GM12878 (cell line): ENCODE data around the gene PRKCI. TPM values are rescaled to one million over a fixed set of nuclear protein-coding genes. Genes with fewer than 3 reads are reported as not detected.
A peak's percentile ranks its signal among the peaks of the same experiment; 100 is the strongest.

Experiments
- ATAC-seq: fragments of 200-7000 bp; cut with Tn5 transposase; 3 replicates; pipeline ENCODE4 v1.9.1; 2020; ENCODE audit warnings: mild to moderate bottlenecking, moderate library complexity
- Bru-seq: library from RNA; stranded (reverse); fragments of 400-500 nt; gene quantifications from one replicate; lab custom pipeline; 2021; lab: Mats Ljungman, UMichigan
- BruChase-seq, 2 experiments: library from RNA; stranded (reverse); fragments of 400-500 nt; gene quantifications; one replicate each; lab custom pipeline; 2021; lab: Mats Ljungman, UMichigan
- BruUV-seq: library from RNA; stranded (reverse); fragments of 400-500 nt; replicated peaks from 2 replicates; lab custom pipeline; 2021; lab: Mats Ljungman, UMichigan
- CTCF ChIA-PET: fragments of 300-600 bp; sonication (Branson Sonifier 250); formaldehyde crosslinking; extraction: SDS; loops from one replicate; lab custom pipeline; 2021; ENCODE audit warnings: inconsistent platforms; lab: Yijun Ruan, JAX
- POLR2A ChIA-PET: fragments of 350-600 bp; formaldehyde crosslinking; extraction: SDS; loops from one replicate; lab custom pipeline; 2021; ENCODE audit warnings: inconsistent platforms; lab: Charles Lee
- RAD21 ChIA-PET: fragments of 300-600 bp; sonication (Branson Sonifier 250); formaldehyde crosslinking; loops from one replicate; lab custom pipeline; 2023; ENCODE audit warnings: antibody characterized with exemption; ENCODE audit not compliant: unreplicated experiment; lab: Charles Lee
- SMC1A ChIA-PET: fragments of 300-600 bp; sonication (Branson Sonifier 250); formaldehyde crosslinking; loops from one replicate; lab custom pipeline; 2023; ENCODE audit not compliant: unreplicated experiment, uncharacterized antibody; lab: Charles Lee
- DNase-seq: peaks from one replicate; pipeline ENCODE4 v3.0.0-alpha.2; 2011; ENCODE audit warnings: low read depth, low spot score
- FAIRE-seq: peaks from 3 replicates; lab custom pipeline; 2011; peaks lifted over from hg19 to GRCh38; lab: Jason Lieb, UNC
- H2AFZ ChIP-seq: 2 replicates; pipeline ENCODE4 v1.6.0; 2011; ENCODE audit warnings: low read depth, low read length, control low read depth; ENCODE audit not compliant: control insufficient read depth
- H3K27ac ChIP-seq: 2 replicates; pipeline ENCODE4 v1.5.1; 2011; ENCODE audit warnings: control low read depth; ENCODE audit not compliant: control insufficient read depth, insufficient read depth
- H3K27me3 ChIP-seq, 2 experiments: replicated peaks in 1 of 2; 2 replicates each; pipeline versions ENCODE4 v1.6.0 to v1.6.1; 2011; ENCODE audit warnings: low read length in 1 of 2; ENCODE audit not compliant: control insufficient read depth in 2 of 2, insufficient read depth in 2 of 2
- H3K36me3 ChIP-seq, 2 experiments: 2 replicates each; pipeline ENCODE4 v1.5.1; 2011; ENCODE audit warnings: low read length in 1 of 2; ENCODE audit not compliant: control insufficient read depth in 2 of 2, insufficient read depth in 2 of 2
- H3K4me1 ChIP-seq: 2 replicates; pipeline ENCODE4 v1.6.1; 2011; ENCODE audit warnings: mild to moderate bottlenecking, low read length, moderate library complexity, mixed read lengths; ENCODE audit not compliant: control insufficient read depth, insufficient read depth
- H3K4me2 ChIP-seq: 2 replicates; pipeline ENCODE4 v1.6.0; 2011; ENCODE audit warnings: control low read depth; ENCODE audit not compliant: control insufficient read depth, insufficient read depth
- H3K4me3 ChIP-seq: fragments of 200-600 bp; sonication (generic); 2 replicates; pipeline ENCODE4 v1.5.1; 2016
- H3K79me2 ChIP-seq: 2 replicates; pipeline ENCODE4 v1.6.0; 2011; ENCODE audit warnings: low read length; ENCODE audit not compliant: control insufficient read depth, insufficient read depth
- H3K9ac ChIP-seq: 2 replicates; pipeline ENCODE4 v1.8.0; 2011; ENCODE audit warnings: low read length, control low read depth, mixed read lengths; ENCODE audit not compliant: control insufficient read depth, insufficient read depth
- H3K9me3 ChIP-seq: replicated peaks from 3 replicates; pipeline ENCODE4 v1.5.1; 2011; ENCODE audit warnings: mild to moderate bottlenecking, low read length; ENCODE audit not compliant: control insufficient read depth, insufficient read depth
- H4K20me1 ChIP-seq: 2 replicates; pipeline ENCODE4 v1.6.0; 2011; ENCODE audit not compliant: control insufficient read depth, insufficient read depth
- CHD2 ChIP-seq: IDR thresholded peaks from 2 replicates; pipeline ENCODE4 v1.6.1; 2011; ENCODE audit warnings: low read depth, low read length, improper control_type of control experiment, borderline replicate concordance
- EED ChIP-seq: sonication (generic); IDR thresholded peaks from 2 replicates; pipeline ENCODE4 v1.6.1; 2016; ENCODE audit warnings: antibody characterized with exemption, low read depth
- ESRRA ChIP-seq: IDR thresholded peaks from 2 replicates; pipeline ENCODE4 v1.6.1; 2012; ENCODE audit warnings: mild to moderate bottlenecking, low read length, improper control_type of control experiment
- LARP7 ChIP-seq: fragments of 450-650 bp; IDR thresholded peaks from 2 replicates; pipeline ENCODE4 v1.6.1; 2017; ENCODE audit warnings: mild to moderate bottlenecking
- NFIC ChIP-seq: IDR thresholded peaks from 2 replicates; pipeline ENCODE4 v1.6.1; 2012; ENCODE audit warnings: low read depth, mild to moderate bottlenecking, inconsistent platforms, low read length, moderate library complexity
- NR2C1 ChIP-seq: fragments of 450-650 bp; IDR thresholded peaks from 2 replicates; pipeline ENCODE4 v1.6.1; 2017; ENCODE audit warnings: antibody characterized with exemption, mild to moderate bottlenecking, moderate library complexity
- ZNF622 ChIP-seq: fragments of 450-650 bp; IDR thresholded peaks from 2 replicates; pipeline ENCODE4 v1.6.1; 2017; ENCODE audit warnings: mild to moderate bottlenecking, inconsistent platforms
- WGBS: methylation state at CpG from one replicate; pipeline ENCODE4 v1.1.6; 2016; ENCODE audit warnings: low lambda C conversion rate; ENCODE audit not compliant: insufficient replicate concordance, insufficient coverage; ENCODE audit errors: missing lambda C conversion rate; 5-methylcytosine and 5-hydroxymethylcytosine counted together
- in situ Hi-C: fragments of 300-500 bp; cut with MboI; formaldehyde crosslinking; loops from 9 replicates; pipeline ENCODE4 v1.14.3; 2018; ENCODE audit warnings: mixed read lengths
- intact Hi-C: fragments of 100-400 bp; cut with micrococcal nuclease; formaldehyde crosslinking; loops from one replicate; pipeline ENCODE4 v1.14.2; 2022; ENCODE audit not compliant: unreplicated experiment
- long read RNA-seq, 2 experiments: library from polyadenylated mRNA; unstranded; transcript quantifications; one replicate each; pipeline ENCODE4 v2.0.0, GENCODE V29; 2019 to 2020
- polyA minus RNA-seq, 3 experiments: library from RNA; depleted of rRNA, polyadenylated mRNA; stranded (reverse); fragments of >200 nt; gene quantifications; 2 replicates each; pipeline ENCODE4 v1.2.3, GENCODE V29; 2011
- polyA plus RNA-seq, 11 experiments: library from polyadenylated mRNA; depleted of rRNA in 4 of 11; unstranded in 6 of 11; stranded (reverse) in 5 of 11; fragments of >200 nt; fragmentation: Nextera tagmentation in 4 of 11; fragmentation: Illumina TruSeq in 1 of 11; extraction: Ambion mirVana in 4 of 11; extraction: Trizol in 1 of 11; gene quantifications; 1 replicate in 1 of 11; 2 replicates in 10 of 11; pipeline versions ENCODE4 v1.2.1 to v1.2.3, GENCODE V29; 2011 to 2016; ENCODE audit warnings: inconsistent platforms in 2 of 11, missing spikeins in 2 of 11, low read depth in 1 of 11
- total RNA-seq, 4 experiments: library from RNA; depleted of rRNA in 3 of 4; stranded (reverse); fragments of >200 nt in 3 of 4; fragmentation: Illumina TruSeq in 1 of 4; extraction: Trizol in 1 of 4; gene quantifications; 2 replicates each; pipeline versions ENCODE4 v1.2.1 to v1.2.3, GENCODE V29; 2013 to 2021
- TF ChIP-seq, protein P1 (sequence below): fragments of 450-650 bp; IDR thresholded peaks from 2 replicates; pipeline ENCODE4 v1.6.1; 2016; ENCODE audit warnings: mild to moderate bottlenecking
- TF ChIP-seq, protein P2 (sequence below): fragments of 450-650 bp; IDR thresholded peaks from 2 replicates; pipeline ENCODE4 v1.6.1; 2018; ENCODE audit warnings: borderline replicate concordance, mild to moderate bottlenecking; ENCODE audit not compliant: partially characterized antibody
- TF ChIP-seq, protein P3 (sequence below): fragments of 450-650 bp; formaldehyde crosslinking; IDR thresholded peaks from 2 replicates; pipeline ENCODE4 v1.4.0; 2020; ENCODE audit warnings: mild to moderate bottlenecking, moderate library complexity

The PRKCI gene
- total RNA-seq (2013; cell fraction: nucleolus; rRNA removed), result 16.3 and 22.2 TPM in 2 replicates
- total RNA-seq (2014; rRNA removed) (12.0 and 14.4 TPM in 2 replicates), total RNA-seq (2014; rRNA removed; fragmentation: Illumina TruSeq; extraction: Trizol) (14.1 and 14.6 TPM in 2 replicates), total RNA-seq (2021) (9.5 and 10.8 TPM in 2 replicates), polyA plus RNA-seq (2011; rRNA removed) (11.7 and 19.0 TPM in 2 replicates), polyA plus RNA-seq (2014; fragmentation: Illumina TruSeq; extraction: Trizol) (12.4 and 15.8 TPM in 2 replicates), polyA plus RNA-seq (2014; fragmentation: Nextera tagmentation; extraction: Ambion mirVana) (1 to 10 TPM; 3.5 to 4.9 TPM), polyA plus RNA-seq (2014; rRNA removed) (8.0 and 8.6 TPM in 2 replicates), polyA plus RNA-seq (2016; fragmentation: Nextera tagmentation; extraction: Ambion mirVana) (10 to 100 TPM; 13.8 to 15.4 TPM), polyA minus RNA-seq (2011; rRNA and poly(A)+ RNA removed) (10.1 and 14.4 TPM in 2 replicates), Bru-seq, nascent RNA (percentile 59 among the genes with signal in this experiment), BruChase-seq, experiment 1, labeled RNA remaining after a 6-hour chase (percentile 63 among the genes with signal in this experiment), BruChase-seq, experiment 2, labeled RNA remaining after a 2-hour chase (percentile 64 among the genes with signal in this experiment)
- polyA plus RNA-seq (2011; ENCODE audit: low read depth), result 2.3 TPM
- 4.1 and 5.7 TPM in 2 replicates for polyA plus RNA-seq (2011; cell fraction: cytosol; rRNA removed)
- polyA plus RNA-seq (2011; cell fraction: nucleus; rRNA removed), result 4.6 and 5.1 TPM in 2 replicates
- 5.3 and 5.6 TPM in 2 replicates for polyA plus RNA-seq (2012)
- 6.3 and 7.8 TPM in 2 replicates for polyA minus RNA-seq (2011; cell fraction: cytosol; rRNA and poly(A)+ RNA removed)
- 5.2 and 11.9 TPM in 2 replicates for polyA minus RNA-seq (2011; cell fraction: nucleus; rRNA and poly(A)+ RNA removed)
- long read RNA-seq, experiment 1, full-length matches to known transcripts, result 9 of 12 reads
- long read RNA-seq, experiment 1, partial matches to known transcripts, result 0 of 12 reads
- long read RNA-seq, experiment 1, other reads (novel, unspliced or antisense), result 3 of 12 reads
- long read RNA-seq, experiment 2, full-length matches to known transcripts, result 1 of 25 reads
- long read RNA-seq, experiment 2, partial matches to known transcripts, result 22 of 25 reads
- long read RNA-seq, experiment 2, other reads (novel, unspliced or antisense), result 2 of 25 reads

DNA sequence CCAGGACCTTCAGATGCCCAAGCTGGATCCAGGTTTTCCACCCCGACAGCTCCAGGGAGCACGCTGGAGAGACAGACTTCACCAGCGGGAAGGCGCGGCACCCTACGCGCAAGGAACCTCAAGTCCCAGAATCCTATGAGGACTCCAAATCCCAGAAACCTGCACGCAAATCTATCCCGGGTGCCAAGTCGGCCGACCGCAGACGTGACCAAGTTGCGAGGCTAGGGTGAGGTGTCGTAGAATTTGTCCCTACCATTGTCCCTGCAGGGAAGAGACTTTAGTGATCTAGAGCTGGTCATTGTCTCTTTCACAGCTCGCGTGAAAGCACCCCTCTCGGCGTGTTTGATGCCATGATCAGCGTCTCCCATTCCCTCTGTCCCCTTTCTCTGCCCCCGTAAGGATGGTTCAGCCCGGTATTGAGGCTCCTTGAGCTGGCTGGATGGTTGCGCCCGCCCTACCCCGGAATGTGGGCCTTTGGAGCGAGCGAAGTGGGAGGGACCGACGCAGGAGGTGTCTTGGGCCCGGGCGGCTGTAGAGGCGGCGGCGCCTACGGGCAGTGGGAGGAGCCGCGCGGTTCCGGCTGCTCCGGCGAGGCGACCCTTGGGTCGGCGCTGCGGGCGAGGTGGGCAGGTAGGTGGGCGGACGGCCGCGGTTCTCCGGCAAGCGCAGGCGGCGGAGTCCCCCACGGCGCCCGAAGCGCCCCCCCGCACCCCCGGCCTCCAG is at the start of gene PRKCI:
TSS of gene PRKCI (plus strand) at position 501 of the 723 bp plus-strand sequence. CDS start 246 bp downstream, outside the sequence.
- H3K9ac ChIP-seq, result peak within 1 kb of the TSS; percentile 97
- ChIA-PET SMC1A (interaction anchor here (1.1 to 1.6 kb wide), 4 partner anchors 11 to 68 kb away, joined by 3 to 4 read pairs (median 3); no protein-coding TSS in a partner anchor), RAD21 (interaction anchor here (0.9 to 1.4 kb wide), 4 partner anchors 36 to 131 kb away, joined by 3 to 5 read pairs (median 4); no protein-coding TSS in a partner anchor), CTCF (no interaction called here), POLR2A (interaction anchor here (0.5 to 1.6 kb wide), 3 partner anchors 12 to 248 kb away, joined by 3 to 4 read pairs (median 4); no protein-coding TSS in a partner anchor)
- no peaks in the 10 kb centered on the region for H4K20me1 ChIP-seq
- H3K27ac ChIP-seq, result peak within 1 kb of the TSS; percentile 97
- H2AFZ ChIP-seq, result peak within 1 kb of the TSS; percentile 100
- H3K4me3 ChIP-seq, result peak within 1 kb of the TSS; percentile 92
- DNase-seq, result peak; percentile 79
- H3K36me3 ChIP-seq, result no peaks in the 10 kb centered on the region
- H3K27me3 ChIP-seq, result no peaks in the 10 kb centered on the region
- intact Hi-C loops (loop anchor here (5.0 kb wide), 1 partner anchor 35 kb away; no protein-coding TSS in a partner anchor), in situ Hi-C loops (no loop called here)
- no peaks in the 10 kb centered on the region for H3K9me3 ChIP-seq
- 3% methylated on average over 44 of the region's 60 CpGs for WGBS
- ATAC-seq, result peak; percentile 96
- no TSS peak for BruUV-seq
- peaks cover 14% of the 10 kb centered on the region for H3K79me2 ChIP-seq
- peak; percentile 92 for FAIRE-seq
- H3K4me2 ChIP-seq, result peak within 1 kb of the TSS; percentile 93
- no peaks in the 10 kb centered on the region for H3K4me1 ChIP-seq
- TF ChIP-seq CHD2, result peak; percentile 45; the same call in 1 of the 2 replicates
- TF ChIP-seq, protein P1, sequence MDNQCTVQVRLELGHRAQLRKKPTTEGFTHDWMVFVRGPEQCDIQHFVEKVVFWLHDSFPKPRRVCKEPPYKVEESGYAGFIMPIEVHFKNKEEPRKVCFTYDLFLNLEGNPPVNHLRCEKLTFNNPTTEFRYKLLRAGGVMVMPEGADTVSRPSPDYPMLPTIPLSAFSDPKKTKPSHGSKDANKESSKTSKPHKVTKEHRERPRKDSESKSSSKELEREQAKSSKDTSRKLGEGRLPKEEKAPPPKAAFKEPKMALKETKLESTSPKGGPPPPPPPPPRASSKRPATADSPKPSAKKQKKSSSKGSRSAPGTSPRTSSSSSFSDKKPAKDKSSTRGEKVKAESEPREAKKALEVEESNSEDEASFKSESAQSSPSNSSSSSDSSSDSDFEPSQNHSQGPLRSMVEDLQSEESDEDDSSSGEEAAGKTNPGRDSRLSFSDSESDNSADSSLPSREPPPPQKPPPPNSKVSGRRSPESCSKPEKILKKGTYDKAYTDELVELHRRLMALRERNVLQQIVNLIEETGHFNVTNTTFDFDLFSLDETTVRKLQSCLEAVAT, result peak; percentile 96
- TF ChIP-seq, protein P2, sequence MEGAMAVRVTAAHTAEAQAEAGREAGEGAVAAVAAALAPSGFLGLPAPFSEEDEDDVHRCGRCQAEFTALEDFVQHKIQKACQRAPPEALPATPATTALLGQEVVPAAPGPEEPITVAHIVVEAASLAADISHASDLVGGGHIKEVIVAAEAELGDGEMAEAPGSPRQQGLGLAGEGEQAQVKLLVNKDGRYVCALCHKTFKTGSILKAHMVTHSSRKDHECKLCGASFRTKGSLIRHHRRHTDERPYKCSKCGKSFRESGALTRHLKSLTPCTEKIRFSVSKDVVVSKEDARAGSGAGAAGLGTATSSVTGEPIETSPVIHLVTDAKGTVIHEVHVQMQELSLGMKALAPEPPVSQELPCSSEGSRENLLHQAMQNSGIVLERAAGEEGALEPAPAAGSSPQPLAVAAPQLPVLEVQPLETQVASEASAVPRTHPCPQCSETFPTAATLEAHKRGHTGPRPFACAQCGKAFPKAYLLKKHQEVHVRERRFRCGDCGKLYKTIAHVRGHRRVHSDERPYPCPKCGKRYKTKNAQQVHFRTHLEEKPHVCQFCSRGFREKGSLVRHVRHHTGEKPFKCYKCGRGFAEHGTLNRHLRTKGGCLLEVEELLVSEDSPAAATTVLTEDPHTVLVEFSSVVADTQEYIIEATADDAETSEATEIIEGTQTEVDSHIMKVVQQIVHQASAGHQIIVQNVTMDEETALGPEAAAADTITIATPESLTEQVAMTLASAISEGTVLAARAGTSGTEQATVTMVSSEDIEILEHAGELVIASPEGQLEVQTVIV, result peak; percentile 83
- TF ChIP-seq LARP7, result peak; percentile 59; the same call in 1 of the 2 replicates
- peak; percentile 82 for TF ChIP-seq EED
- TF ChIP-seq, protein P3, sequence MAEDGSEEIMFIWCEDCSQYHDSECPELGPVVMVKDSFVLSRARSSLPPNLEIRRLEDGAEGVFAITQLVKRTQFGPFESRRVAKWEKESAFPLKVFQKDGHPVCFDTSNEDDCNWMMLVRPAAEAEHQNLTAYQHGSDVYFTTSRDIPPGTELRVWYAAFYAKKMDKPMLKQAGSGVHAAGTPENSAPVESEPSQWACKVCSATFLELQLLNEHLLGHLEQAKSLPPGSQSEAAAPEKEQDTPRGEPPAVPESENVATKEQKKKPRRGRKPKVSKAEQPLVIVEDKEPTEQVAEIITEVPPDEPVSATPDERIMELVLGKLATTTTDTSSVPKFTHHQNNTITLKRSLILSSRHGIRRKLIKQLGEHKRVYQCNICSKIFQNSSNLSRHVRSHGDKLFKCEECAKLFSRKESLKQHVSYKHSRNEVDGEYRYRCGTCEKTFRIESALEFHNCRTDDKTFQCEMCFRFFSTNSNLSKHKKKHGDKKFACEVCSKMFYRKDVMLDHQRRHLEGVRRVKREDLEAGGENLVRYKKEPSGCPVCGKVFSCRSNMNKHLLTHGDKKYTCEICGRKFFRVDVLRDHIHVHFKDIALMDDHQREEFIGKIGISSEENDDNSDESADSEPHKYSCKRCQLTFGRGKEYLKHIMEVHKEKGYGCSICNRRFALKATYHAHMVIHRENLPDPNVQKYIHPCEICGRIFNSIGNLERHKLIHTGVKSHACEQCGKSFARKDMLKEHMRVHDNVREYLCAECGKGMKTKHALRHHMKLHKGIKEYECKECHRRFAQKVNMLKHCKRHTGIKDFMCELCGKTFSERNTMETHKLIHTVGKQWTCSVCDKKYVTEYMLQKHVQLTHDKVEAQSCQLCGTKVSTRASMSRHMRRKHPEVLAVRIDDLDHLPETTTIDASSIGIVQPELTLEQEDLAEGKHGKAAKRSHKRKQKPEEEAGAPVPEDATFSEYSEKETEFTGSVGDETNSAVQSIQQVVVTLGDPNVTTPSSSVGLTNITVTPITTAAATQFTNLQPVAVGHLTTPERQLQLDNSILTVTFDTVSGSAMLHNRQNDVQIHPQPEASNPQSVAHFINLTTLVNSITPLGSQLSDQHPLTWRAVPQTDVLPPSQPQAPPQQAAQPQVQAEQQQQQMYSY (CRISPR knock-in tag), result no peak
- no peak for TF ChIP-seq ZNF622
- peak; percentile 80 for TF ChIP-seq NFIC
- 0 out of 2 replicates have a peak, but pooled peaks have one; percentile 36 for TF ChIP-seq NR2C1
- no peak for TF ChIP-seq ESRRA
